ENCODE data around the gene ARHGAP15. TPM values are rescaled to one million over a fixed set of nuclear protein-coding genes. Genes with fewer than 3 reads are reported as not detected.

The ARHGAP15 gene
- polyA plus RNA-seq, 1 donor from 2014 or later, result 0.30 TPM

- TF ChIP-seq POLR2AphosphoS5 (IDR thresholded peaks at IDR 0.05) (no peak), CTCF (IDR thresholded peaks at IDR 0.05; ENCODE audit: poor library complexity, severe bottlenecking) (no peak), SMC3 (conservative IDR thresholded peaks at IDR 0.05; ENCODE audit: poor library complexity) (no peak), EP300 (conservative IDR thresholded peaks at IDR 0.05; ENCODE audit: poor library complexity, severe bottlenecking) (no peak), REST (IDR thresholded peaks at IDR 0.05; ENCODE audit: borderline replicate concordance) (no peak), TAF1 (IDR thresholded peaks at IDR 0.05; ENCODE audit: low read depth) (no peak), MXI1 (conservative IDR thresholded peaks at IDR 0.05; ENCODE audit: poor library complexity, severe bottlenecking) (no peak)
- H3K4me3 ChIP-seq (ENCODE audit: low read length), result no peak overlapping the region
- H3K79me2 ChIP-seq (replicated peaks; ENCODE audit: insufficient read depth, low read length), result no peaks in the 10 kb centered on the region
- H3F3A ChIP-seq (ENCODE audit: insufficient read depth, low read length, poor library complexity, severe bottlenecking), result no peaks in the 10 kb centered on the region
- no peaks in the 10 kb centered on the region for H3K9me2 ChIP-seq (ENCODE audit: insufficient read depth, low read length)
- no peak overlapping the region for H2AFZ ChIP-seq (ENCODE audit: low read depth, low read length)
- no peak overlapping the region for H3K27ac ChIP-seq (ENCODE audit: low read length)
- H3K27me3 ChIP-seq (ENCODE audit: insufficient read depth, low read depth, low read length), result no peaks in the 10 kb centered on the region
- H3K9ac ChIP-seq (ENCODE audit: low read length), result no peak overlapping the region
- no peak overlapping the region for H3K4me2 ChIP-seq (ENCODE audit: low read length)
- H4K20me1 ChIP-seq (ENCODE audit: insufficient read depth), result no peaks in the 10 kb centered on the region
- H3K9me3 ChIP-seq (ENCODE audit: low read length), result no peaks in the 10 kb centered on the region
- no peaks in the 10 kb centered on the region for H3K36me3 ChIP-seq (ENCODE audit: insufficient read depth, low read length)
Measured at GRCh38 chr2:143623909-143624260, 494.7 kb downstream of the ARHGAP15 start.

- Histone ChIP-seq H3K9ac (ENCODE audit: low read length) (no peak overlapping the region), H3K27me3 (ENCODE audit: insufficient read depth, low read depth, low read length) (no peaks in the 10 kb centered on the region), H4K20me1 (ENCODE audit: insufficient read depth) (no peaks in the 10 kb centered on the region), H3K79me2 (replicated peaks; ENCODE audit: insufficient read depth, low read length) (no peaks in the 10 kb centered on the region), H2AFZ (ENCODE audit: low read depth, low read length) (no peak overlapping the region), H3K4me3 (ENCODE audit: low read length) (no peak overlapping the region), H3F3A (ENCODE audit: insufficient read depth, low read length, poor library complexity, severe bottlenecking) (no peaks in the 10 kb centered on the region), H3K4me2 (ENCODE audit: low read length) (no peak overlapping the region), H3K9me2 (ENCODE audit: insufficient read depth, low read length) (no peaks in the 10 kb centered on the region), H3K27ac (ENCODE audit: low read length) (no peak overlapping the region), H3K9me3 (ENCODE audit: low read length) (no peaks in the 10 kb centered on the region), H3K36me3 (ENCODE audit: insufficient read depth, low read length) (no peaks in the 10 kb centered on the region)
- no peak for TF ChIP-seq POLR2AphosphoS5 (IDR thresholded peaks at IDR 0.05)
- no peak for TF ChIP-seq REST (IDR thresholded peaks at IDR 0.05; ENCODE audit: borderline replicate concordance)
- TF ChIP-seq EZH2 (IDR thresholded peaks at IDR 0.05; ENCODE audit: borderline replicate concordance, insufficient read depth, low read length, poor library complexity, severe bottlenecking), result no peak
- TF ChIP-seq CTCF (IDR thresholded peaks at IDR 0.05; ENCODE audit: poor library complexity, severe bottlenecking), result no peak
- TF ChIP-seq EP300 (conservative IDR thresholded peaks at IDR 0.05; ENCODE audit: poor library complexity, severe bottlenecking), result no peak
- TF ChIP-seq MXI1 (conservative IDR thresholded peaks at IDR 0.05; ENCODE audit: poor library complexity, severe bottlenecking), result no peak
- no peak for TF ChIP-seq RAD21 (conservative IDR thresholded peaks at IDR 0.05)
- no peak for TF ChIP-seq SMC3 (conservative IDR thresholded peaks at IDR 0.05; ENCODE audit: poor library complexity)
- no peak for TF ChIP-seq TAF1 (IDR thresholded peaks at IDR 0.05; ENCODE audit: low read depth)
Measured at GRCh38 chr2:143629340-143629739, 500.1 kb downstream of the ARHGAP15 start.
